GM12878 (cell line): Measurements from ENCODE around the gene ATP13A5. TPM values are rescaled to one million over a fixed set of nuclear protein-coding genes. Genes with fewer than 3 reads are reported as not detected.

ENCODE experiments used
- ATAC-seq: fragments of 200-7000 bp; cut with Tn5 transposase; 3 replicates; pipeline ENCODE4 v1.9.1; 2020; ENCODE audit warnings: mild to moderate bottlenecking, moderate library complexity
- BruUV-seq: library from RNA; stranded (reverse); fragments of 400-500 nt; replicated peaks from 2 replicates; lab custom pipeline; 2021; lab: Mats Ljungman, UMichigan
- CTCF ChIA-PET: fragments of 300-600 bp; sonication (Branson Sonifier 250); formaldehyde crosslinking; extraction: SDS; loops from one replicate; lab custom pipeline; 2021; ENCODE audit warnings: inconsistent platforms; lab: Yijun Ruan, JAX
- POLR2A ChIA-PET: fragments of 350-600 bp; formaldehyde crosslinking; extraction: SDS; loops from one replicate; lab custom pipeline; 2021; ENCODE audit warnings: inconsistent platforms; lab: Charles Lee
- RAD21 ChIA-PET: fragments of 300-600 bp; sonication (Branson Sonifier 250); formaldehyde crosslinking; loops from one replicate; lab custom pipeline; 2023; ENCODE audit warnings: antibody characterized with exemption; ENCODE audit not compliant: unreplicated experiment; lab: Charles Lee
- SMC1A ChIA-PET: fragments of 300-600 bp; sonication (Branson Sonifier 250); formaldehyde crosslinking; loops from one replicate; lab custom pipeline; 2023; ENCODE audit not compliant: unreplicated experiment, uncharacterized antibody; lab: Charles Lee
- DNase-seq: peaks from one replicate; pipeline ENCODE4 v3.0.0-alpha.2; 2011; ENCODE audit warnings: low read depth, low spot score
- FAIRE-seq: peaks from 3 replicates; lab custom pipeline; 2011; peaks lifted over from hg19 to GRCh38; lab: Jason Lieb, UNC
- H2AFZ ChIP-seq: 2 replicates; pipeline ENCODE4 v1.6.0; 2011; ENCODE audit warnings: low read depth, low read length, control low read depth; ENCODE audit not compliant: control insufficient read depth
- H3K27ac ChIP-seq: 2 replicates; pipeline ENCODE4 v1.5.1; 2011; ENCODE audit warnings: control low read depth; ENCODE audit not compliant: control insufficient read depth, insufficient read depth
- H3K27me3 ChIP-seq, 2 experiments: replicated peaks in 1 of 2; 2 replicates each; pipeline versions ENCODE4 v1.6.0 to v1.6.1; 2011; ENCODE audit warnings: low read length in 1 of 2; ENCODE audit not compliant: control insufficient read depth in 2 of 2, insufficient read depth in 2 of 2
- H3K36me3 ChIP-seq, 2 experiments: 2 replicates each; pipeline ENCODE4 v1.5.1; 2011; ENCODE audit warnings: low read length in 1 of 2; ENCODE audit not compliant: control insufficient read depth in 2 of 2, insufficient read depth in 2 of 2
- H3K4me1 ChIP-seq: 2 replicates; pipeline ENCODE4 v1.6.1; 2011; ENCODE audit warnings: mild to moderate bottlenecking, low read length, moderate library complexity, mixed read lengths; ENCODE audit not compliant: control insufficient read depth, insufficient read depth
- H3K4me2 ChIP-seq: 2 replicates; pipeline ENCODE4 v1.6.0; 2011; ENCODE audit warnings: control low read depth; ENCODE audit not compliant: control insufficient read depth, insufficient read depth
- H3K4me3 ChIP-seq: fragments of 200-600 bp; sonication (generic); 2 replicates; pipeline ENCODE4 v1.5.1; 2016
- H3K79me2 ChIP-seq: 2 replicates; pipeline ENCODE4 v1.6.0; 2011; ENCODE audit warnings: low read length; ENCODE audit not compliant: control insufficient read depth, insufficient read depth
- H3K9ac ChIP-seq: 2 replicates; pipeline ENCODE4 v1.8.0; 2011; ENCODE audit warnings: low read length, control low read depth, mixed read lengths; ENCODE audit not compliant: control insufficient read depth, insufficient read depth
- H3K9me3 ChIP-seq: replicated peaks from 3 replicates; pipeline ENCODE4 v1.5.1; 2011; ENCODE audit warnings: mild to moderate bottlenecking, low read length; ENCODE audit not compliant: control insufficient read depth, insufficient read depth
- H4K20me1 ChIP-seq: 2 replicates; pipeline ENCODE4 v1.6.0; 2011; ENCODE audit not compliant: control insufficient read depth, insufficient read depth
- ESRRA ChIP-seq: IDR thresholded peaks from 2 replicates; pipeline ENCODE4 v1.6.1; 2012; ENCODE audit warnings: mild to moderate bottlenecking, low read length, improper control_type of control experiment
- HDAC6 ChIP-seq: fragments of 200-600 bp; sonication (generic); IDR thresholded peaks from one replicate; pipeline ENCODE4 v1.8.0; 2017; ENCODE audit warnings: antibody characterized with exemption; ENCODE audit not compliant: unreplicated experiment
- MAX ChIP-seq: IDR thresholded peaks from 2 replicates; pipeline ENCODE4 v1.6.1; 2012; ENCODE audit warnings: low read depth, low read length, improper control_type of control experiment
- MEF2A ChIP-seq: IDR thresholded peaks from 2 replicates; pipeline ENCODE4 v1.6.1; 2011; ENCODE audit warnings: low read depth, mild to moderate bottlenecking, low read length, moderate library complexity; ENCODE audit not compliant: insufficient read depth
- RAD21 ChIP-seq: IDR thresholded peaks from 2 replicates; pipeline ENCODE4 v1.6.1; 2011; ENCODE audit warnings: mild to moderate bottlenecking, low read depth, low read length, moderate library complexity; ENCODE audit not compliant: insufficient read depth
- RELA ChIP-seq: fragments of 450-650 bp; IDR thresholded peaks from 2 replicates; pipeline ENCODE4 v1.8.0; 2014; ENCODE audit warnings: borderline replicate concordance; ENCODE audit not compliant: partially characterized antibody
- SKIL ChIP-seq: fragments of 450-650 bp; IDR thresholded peaks from 2 replicates; pipeline ENCODE4 v1.6.1; 2017; ENCODE audit warnings: mild to moderate bottlenecking, low read depth, inconsistent platforms; ENCODE audit not compliant: poor library complexity, severe bottlenecking
- SMARCA5 ChIP-seq: fragments of 450-650 bp; IDR thresholded peaks from 2 replicates; pipeline ENCODE4 v1.6.1; 2017; ENCODE audit warnings: mild to moderate bottlenecking
- SUPT20H ChIP-seq: IDR thresholded peaks from 2 replicates; pipeline ENCODE4 v1.6.1; 2011; ENCODE audit warnings: low read depth, mild to moderate bottlenecking, low read length, moderate library complexity, borderline replicate concordance; ENCODE audit not compliant: control insufficient read depth
- WRNIP1 ChIP-seq: IDR thresholded peaks from 2 replicates; pipeline ENCODE4 v1.6.1; 2011; ENCODE audit warnings: low read depth, low read length, improper control_type of control experiment, borderline replicate concordance
- YY1 ChIP-seq: IDR thresholded peaks from 2 replicates; pipeline ENCODE4 v1.6.1; 2011; ENCODE audit warnings: low read depth, mild to moderate bottlenecking, low read length
- ZNF217 ChIP-seq: fragments of 450-650 bp; IDR thresholded peaks from 2 replicates; pipeline ENCODE4 v1.6.1; 2017; ENCODE audit warnings: antibody characterized with exemption, mild to moderate bottlenecking
- ZNF622 ChIP-seq: fragments of 450-650 bp; IDR thresholded peaks from 2 replicates; pipeline ENCODE4 v1.6.1; 2017; ENCODE audit warnings: mild to moderate bottlenecking, inconsistent platforms
- whole genome bisulfite sequencing: methylation state at CpG from one replicate; pipeline ENCODE4 v1.1.6; 2016; ENCODE audit warnings: low lambda C conversion rate; ENCODE audit not compliant: insufficient replicate concordance, insufficient coverage; ENCODE audit errors: missing lambda C conversion rate; 5-methylcytosine and 5-hydroxymethylcytosine counted together
- in situ Hi-C: fragments of 300-500 bp; cut with MboI; formaldehyde crosslinking; loops from 9 replicates; pipeline ENCODE4 v1.14.3; 2018; ENCODE audit warnings: mixed read lengths
- intact Hi-C: fragments of 100-400 bp; cut with micrococcal nuclease; formaldehyde crosslinking; loops from one replicate; pipeline ENCODE4 v1.14.2; 2022; ENCODE audit not compliant: unreplicated experiment
- polyA plus RNA-seq, 11 experiments: library from polyadenylated mRNA; depleted of rRNA in 4 of 11; unstranded in 6 of 11; stranded (reverse) in 5 of 11; fragments of >200 nt; fragmentation: Nextera tagmentation in 4 of 11; fragmentation: Illumina TruSeq in 1 of 11; extraction: Ambion mirVana in 4 of 11; extraction: Trizol in 1 of 11; gene quantifications; 1 replicate in 1 of 11; 2 replicates in 10 of 11; pipeline versions ENCODE4 v1.2.1 to v1.2.3, GENCODE V29; 2011 to 2016; ENCODE audit warnings: inconsistent platforms in 2 of 11, missing spikeins in 2 of 11, low read depth in 1 of 11
- total RNA-seq, 4 experiments: library from RNA; depleted of rRNA in 3 of 4; stranded (reverse); fragments of >200 nt in 3 of 4; fragmentation: Illumina TruSeq in 1 of 4; extraction: Trizol in 1 of 4; gene quantifications; 2 replicates each; pipeline versions ENCODE4 v1.2.1 to v1.2.3, GENCODE V29; 2013 to 2021
- TF ChIP-seq, protein P1 (sequence below): IDR thresholded peaks from 2 replicates; pipeline ENCODE4 v1.6.1; 2012; ENCODE audit warnings: improper control_type of control experiment, low read depth, low read length; ENCODE audit not compliant: insufficient replicate concordance

The ATP13A5 gene
- total and polyA plus RNA-seq, 10 of the 15 experiments (the other 5 are each of a cell fraction or from before 2014, with no cell fraction given): not detected

- TF ChIP-seq ZNF622 (no peak), MAX (no peak)
Measured at GRCh38 chr3:193367868-193368267, 10.7 kb downstream of the ATP13A5 start (continued).

GRCh38 chr3:193357291-193357690 lies 21.3 kb downstream of the ATP13A5 start:
- Histone ChIP-seq H3K27ac (no peak overlapping the region), H3K27me3 (no peaks in the 10 kb centered on the region; a peak in 2 of 4 replicates), H3K9me3 (no peaks in the 10 kb centered on the region), H3K4me1 (no peaks in the 10 kb centered on the region), H3K9ac (no peak overlapping the region), H2AFZ (no peak overlapping the region), H4K20me1 (no peaks in the 10 kb centered on the region), H3K4me2 (no peak overlapping the region), H3K36me3 (no peaks in the 10 kb centered on the region), H3K79me2 (no peaks in the 10 kb centered on the region), H3K4me3 (no peak overlapping the region)
- ChIA-PET CTCF (no interaction called here), SMC1A (no interaction called here), RAD21 (no interaction called here), POLR2A (no interaction called here)
- FAIRE-seq (no peak), DNase-seq (no peak), ATAC-seq (no peak)
- intact Hi-C loops (no loop called here), in situ Hi-C loops (no loop called here)
- WGBS: 21% methylated on average over 3 of the region's 3 CpGs
- no TSS peak for BruUV-seq
- TF ChIP-seq SKIL: no peak
- no peak for TF ChIP-seq SMARCA5
- no peak for TF ChIP-seq ZNF217
- no peak for TF ChIP-seq YY1
- no peak for TF ChIP-seq MEF2A
- TF ChIP-seq, protein P1, sequence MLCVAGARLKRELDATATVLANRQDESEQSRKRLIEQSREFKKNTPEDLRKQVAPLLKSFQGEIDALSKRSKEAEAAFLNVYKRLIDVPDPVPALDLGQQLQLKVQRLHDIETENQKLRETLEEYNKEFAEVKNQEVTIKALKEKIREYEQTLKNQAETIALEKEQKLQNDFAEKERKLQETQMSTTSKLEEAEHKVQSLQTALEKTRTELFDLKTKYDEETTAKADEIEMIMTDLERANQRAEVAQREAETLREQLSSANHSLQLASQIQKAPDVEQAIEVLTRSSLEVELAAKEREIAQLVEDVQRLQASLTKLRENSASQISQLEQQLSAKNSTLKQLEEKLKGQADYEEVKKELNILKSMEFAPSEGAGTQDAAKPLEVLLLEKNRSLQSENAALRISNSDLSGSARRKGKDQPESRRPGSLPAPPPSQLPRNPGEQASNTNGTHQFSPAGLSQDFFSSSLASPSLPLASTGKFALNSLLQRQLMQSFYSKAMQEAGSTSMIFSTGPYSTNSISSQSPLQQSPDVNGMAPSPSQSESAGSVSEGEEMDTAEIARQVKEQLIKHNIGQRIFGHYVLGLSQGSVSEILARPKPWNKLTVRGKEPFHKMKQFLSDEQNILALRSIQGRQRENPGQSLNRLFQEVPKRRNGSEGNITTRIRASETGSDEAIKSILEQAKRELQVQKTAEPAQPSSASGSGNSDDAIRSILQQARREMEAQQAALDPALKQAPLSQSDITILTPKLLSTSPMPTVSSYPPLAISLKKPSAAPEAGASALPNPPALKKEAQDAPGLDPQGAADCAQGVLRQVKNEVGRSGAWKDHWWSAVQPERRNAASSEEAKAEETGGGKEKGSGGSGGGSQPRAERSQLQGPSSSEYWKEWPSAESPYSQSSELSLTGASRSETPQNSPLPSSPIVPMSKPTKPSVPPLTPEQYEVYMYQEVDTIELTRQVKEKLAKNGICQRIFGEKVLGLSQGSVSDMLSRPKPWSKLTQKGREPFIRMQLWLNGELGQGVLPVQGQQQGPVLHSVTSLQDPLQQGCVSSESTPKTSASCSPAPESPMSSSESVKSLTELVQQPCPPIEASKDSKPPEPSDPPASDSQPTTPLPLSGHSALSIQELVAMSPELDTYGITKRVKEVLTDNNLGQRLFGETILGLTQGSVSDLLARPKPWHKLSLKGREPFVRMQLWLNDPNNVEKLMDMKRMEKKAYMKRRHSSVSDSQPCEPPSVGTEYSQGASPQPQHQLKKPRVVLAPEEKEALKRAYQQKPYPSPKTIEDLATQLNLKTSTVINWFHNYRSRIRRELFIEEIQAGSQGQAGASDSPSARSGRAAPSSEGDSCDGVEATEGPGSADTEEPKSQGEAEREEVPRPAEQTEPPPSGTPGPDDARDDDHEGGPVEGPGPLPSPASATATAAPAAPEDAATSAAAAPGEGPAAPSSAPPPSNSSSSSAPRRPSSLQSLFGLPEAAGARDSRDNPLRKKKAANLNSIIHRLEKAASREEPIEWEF: no peak
- TF ChIP-seq SUPT20H: no peak
- no peak for TF ChIP-seq WRNIP1
- TF ChIP-seq HDAC6: no peak
- no peak for TF ChIP-seq RAD21
- no peak for TF ChIP-seq RELA
- TF ChIP-seq ESRRA: no peak
